GM23338 (cell line): ENCODE measurements around the gene PLCH2. TPM values are rescaled to one million over a fixed set of nuclear protein-coding genes. Genes with fewer than 3 reads are reported as not detected.
"Not testable (repeated sequence)": the region's sequence is repeated elsewhere in the genome, so short reads cannot be mapped to it uniquely, and the experiment has no call there.

Experiments used
- ATAC-seq: fragments of 200-7000 bp; cut with Tn5 transposase; 3 replicates; pipeline ENCODE4 v1.9.1; 2020
- DNase-seq: peaks from one replicate; pipeline ENCODE4 v3.0.0-alpha.2; 2015; ENCODE audit warnings: low spot score
- H2AFZ ChIP-seq: fragments of 200-600 bp; sonication (generic); 2 replicates; pipeline ENCODE4 v1.8.0; 2016; ENCODE audit warnings: antibody characterized with exemption, mild to moderate bottlenecking, moderate library complexity
- H3F3A ChIP-seq: fragments of 200-600 bp; sonication (generic); replicated peaks from 2 replicates; pipeline ENCODE4 v1.8.0; 2017; ENCODE audit warnings: antibody characterized with exemption, mixed run types, low read depth
- H3K27ac ChIP-seq: fragments of 200-600 bp; sonication (generic); 2 replicates; pipeline ENCODE4 v1.6.1; 2016; ENCODE audit warnings: low read depth
- H3K27me3 ChIP-seq: fragments of 200-600 bp; sonication (generic); 2 replicates; pipeline ENCODE4 v1.8.0; 2016; ENCODE audit warnings: mild to moderate bottlenecking, mixed run types, moderate library complexity; ENCODE audit not compliant: insufficient read depth
- H3K36me3 ChIP-seq: fragments of 200-600 bp; sonication (generic); 2 replicates; pipeline ENCODE4 v1.8.0; 2016; ENCODE audit warnings: mild to moderate bottlenecking; ENCODE audit not compliant: insufficient read depth
- H3K4me1 ChIP-seq: fragments of 200-600 bp; sonication (generic); 2 replicates; pipeline ENCODE4 v1.8.0; 2016; ENCODE audit warnings: mild to moderate bottlenecking, moderate library complexity; ENCODE audit not compliant: insufficient read depth
- H3K4me2 ChIP-seq: fragments of 200-600 bp; sonication (generic); 2 replicates; pipeline ENCODE4 v1.7.1; 2017; ENCODE audit warnings: mixed run types
- H3K4me3 ChIP-seq: fragments of 200-600 bp; sonication (generic); 2 replicates; pipeline ENCODE4 v1.6.1; 2016; ENCODE audit warnings: mixed run types
- H3K79me2 ChIP-seq: fragments of 200-600 bp; sonication (generic); replicated peaks from 2 replicates; pipeline ENCODE4 v1.8.0; 2017; ENCODE audit warnings: mild to moderate bottlenecking; ENCODE audit not compliant: insufficient read depth
- H3K9me2 ChIP-seq: fragments of 200-600 bp; sonication (generic); 2 replicates; pipeline ENCODE4 v1.8.0; 2017; ENCODE audit not compliant: insufficient read depth
- H4K20me1 ChIP-seq: fragments of 200-600 bp; sonication (generic); replicated peaks from 2 replicates; pipeline ENCODE4 v1.8.0; 2017; ENCODE audit warnings: mild to moderate bottlenecking; ENCODE audit not compliant: insufficient read depth
- H3K27ac Mint-ChIP-seq: 2 replicates; pipeline ENCODE4 v1.8.0; 2020; ENCODE audit warnings: inconsistent platforms, mild to moderate bottlenecking, moderate library complexity, mixed read lengths
- H3K27me3 Mint-ChIP-seq: 3 replicates; pipeline ENCODE4 v1.8.0; 2022; ENCODE audit warnings: low read depth, mild to moderate bottlenecking, moderate library complexity, mixed read lengths, inconsistent platforms; ENCODE audit not compliant: insufficient read depth, poor library complexity
- H3K36me3 Mint-ChIP-seq: 3 replicates; pipeline ENCODE4 v1.8.0; 2021; ENCODE audit warnings: low read depth, mild to moderate bottlenecking, inconsistent platforms, moderate library complexity, mixed read lengths
- H3K4me1 Mint-ChIP-seq: 3 replicates; pipeline ENCODE4 v1.8.0; 2020; ENCODE audit warnings: mild to moderate bottlenecking, inconsistent platforms, mixed read lengths
- H3K4me3 Mint-ChIP-seq: 3 replicates; pipeline ENCODE4 v1.8.0; 2021; ENCODE audit warnings: moderate library complexity, mild to moderate bottlenecking, inconsistent platforms, mixed read lengths
- H3K9me3 Mint-ChIP-seq: 3 replicates; pipeline ENCODE4 v1.8.0; 2020; ENCODE audit warnings: moderate library complexity, mild to moderate bottlenecking, inconsistent platforms, mixed read lengths
- EZH2 ChIP-seq: fragments of 200-600 bp; sonication (generic); IDR thresholded peaks from one replicate; pipeline ENCODE4 v1.8.0; 2017; ENCODE audit warnings: antibody characterized with exemption, mild to moderate bottlenecking, low read depth; ENCODE audit not compliant: unreplicated experiment
- EZH2phosphoT487 ChIP-seq: fragments of 200-600 bp; sonication (generic); IDR thresholded peaks from one replicate; pipeline ENCODE4 v1.8.1; 2018; ENCODE audit warnings: antibody characterized with exemption; ENCODE audit not compliant: unreplicated experiment
- ZNF331 ChIP-seq: fragments of 250-450 bp; sonication (Bioruptor Pico); IDR thresholded peaks from 2 replicates; pipeline ENCODE4 v1.5.0; 2020; ENCODE audit warnings: low read depth, mild to moderate bottlenecking, moderate library complexity
- polyA plus RNA-seq: library from polyadenylated mRNA; unstranded; fragments of >200 nt; fragmentation: Nextera tagmentation; extraction: Ambion mirVana; gene quantifications from 2 replicates; pipeline ENCODE4 v1.2.1, GENCODE V29; 2016
- total RNA-seq: library from RNA; depleted of rRNA; stranded (reverse); fragments of >200 nt; shearing (Covaris generic); gene quantifications from 2 replicates; pipeline ENCODE4 v1.2.3, GENCODE V29; 2014
- TF ChIP-seq, protein P1 (sequence below): fragments of 250-450 bp; sonication (Bioruptor Pico); IDR thresholded peaks from 2 replicates; pipeline ENCODE4 v1.5.0; 2020; ENCODE audit warnings: mild to moderate bottlenecking, moderate library complexity
- TF ChIP-seq, protein P2 (sequence below), 2 experiments: fragments of 200-600 bp in 1 of 2; sonication (generic) in 1 of 2; conservative IDR thresholded peaks; 2 replicates each; pipeline versions ENCODE4 v1.5.1 to v1.6.1; 2016 to 2017; ENCODE audit warnings: antibody characterized with exemption in 2 of 2, low read depth in 2 of 2, mild to moderate bottlenecking in 2 of 2, moderate library complexity in 1 of 2

The PLCH2 gene
- total and polyA plus RNA-seq, 2 experiments from 2014 or later, result 0.31 TPM; not detected in 1

- H3K9me2 ChIP-seq, result no peaks in the 10 kb centered on the region
- H3K4me1 ChIP-seq, result no peaks in the 10 kb centered on the region
- no peaks in the 10 kb centered on the region for H3K36me3 Mint-ChIP-seq
- no peak overlapping the region for H3K4me3 ChIP-seq
- H3K79me2 ChIP-seq, result no peaks in the 10 kb centered on the region
- no peaks in the 10 kb centered on the region for H3K4me1 Mint-ChIP-seq
- H3F3A ChIP-seq, result no peaks in the 10 kb centered on the region
- H2AFZ ChIP-seq, result no peak overlapping the region
- no peak overlapping the region for H3K27ac Mint-ChIP-seq
- ATAC-seq (no peak), DNase-seq (no peak)
- no peaks in the 10 kb centered on the region for H3K9me3 Mint-ChIP-seq
- no peak overlapping the region for H3K27ac ChIP-seq
- H3K4me3 Mint-ChIP-seq, result no peak overlapping the region
- TF ChIP-seq ZNF331 (CRISPR knock-in tag) (no peak), EZH2phosphoT487 (no peak), EZH2 (no peak)
- TF ChIP-seq, protein P1, sequence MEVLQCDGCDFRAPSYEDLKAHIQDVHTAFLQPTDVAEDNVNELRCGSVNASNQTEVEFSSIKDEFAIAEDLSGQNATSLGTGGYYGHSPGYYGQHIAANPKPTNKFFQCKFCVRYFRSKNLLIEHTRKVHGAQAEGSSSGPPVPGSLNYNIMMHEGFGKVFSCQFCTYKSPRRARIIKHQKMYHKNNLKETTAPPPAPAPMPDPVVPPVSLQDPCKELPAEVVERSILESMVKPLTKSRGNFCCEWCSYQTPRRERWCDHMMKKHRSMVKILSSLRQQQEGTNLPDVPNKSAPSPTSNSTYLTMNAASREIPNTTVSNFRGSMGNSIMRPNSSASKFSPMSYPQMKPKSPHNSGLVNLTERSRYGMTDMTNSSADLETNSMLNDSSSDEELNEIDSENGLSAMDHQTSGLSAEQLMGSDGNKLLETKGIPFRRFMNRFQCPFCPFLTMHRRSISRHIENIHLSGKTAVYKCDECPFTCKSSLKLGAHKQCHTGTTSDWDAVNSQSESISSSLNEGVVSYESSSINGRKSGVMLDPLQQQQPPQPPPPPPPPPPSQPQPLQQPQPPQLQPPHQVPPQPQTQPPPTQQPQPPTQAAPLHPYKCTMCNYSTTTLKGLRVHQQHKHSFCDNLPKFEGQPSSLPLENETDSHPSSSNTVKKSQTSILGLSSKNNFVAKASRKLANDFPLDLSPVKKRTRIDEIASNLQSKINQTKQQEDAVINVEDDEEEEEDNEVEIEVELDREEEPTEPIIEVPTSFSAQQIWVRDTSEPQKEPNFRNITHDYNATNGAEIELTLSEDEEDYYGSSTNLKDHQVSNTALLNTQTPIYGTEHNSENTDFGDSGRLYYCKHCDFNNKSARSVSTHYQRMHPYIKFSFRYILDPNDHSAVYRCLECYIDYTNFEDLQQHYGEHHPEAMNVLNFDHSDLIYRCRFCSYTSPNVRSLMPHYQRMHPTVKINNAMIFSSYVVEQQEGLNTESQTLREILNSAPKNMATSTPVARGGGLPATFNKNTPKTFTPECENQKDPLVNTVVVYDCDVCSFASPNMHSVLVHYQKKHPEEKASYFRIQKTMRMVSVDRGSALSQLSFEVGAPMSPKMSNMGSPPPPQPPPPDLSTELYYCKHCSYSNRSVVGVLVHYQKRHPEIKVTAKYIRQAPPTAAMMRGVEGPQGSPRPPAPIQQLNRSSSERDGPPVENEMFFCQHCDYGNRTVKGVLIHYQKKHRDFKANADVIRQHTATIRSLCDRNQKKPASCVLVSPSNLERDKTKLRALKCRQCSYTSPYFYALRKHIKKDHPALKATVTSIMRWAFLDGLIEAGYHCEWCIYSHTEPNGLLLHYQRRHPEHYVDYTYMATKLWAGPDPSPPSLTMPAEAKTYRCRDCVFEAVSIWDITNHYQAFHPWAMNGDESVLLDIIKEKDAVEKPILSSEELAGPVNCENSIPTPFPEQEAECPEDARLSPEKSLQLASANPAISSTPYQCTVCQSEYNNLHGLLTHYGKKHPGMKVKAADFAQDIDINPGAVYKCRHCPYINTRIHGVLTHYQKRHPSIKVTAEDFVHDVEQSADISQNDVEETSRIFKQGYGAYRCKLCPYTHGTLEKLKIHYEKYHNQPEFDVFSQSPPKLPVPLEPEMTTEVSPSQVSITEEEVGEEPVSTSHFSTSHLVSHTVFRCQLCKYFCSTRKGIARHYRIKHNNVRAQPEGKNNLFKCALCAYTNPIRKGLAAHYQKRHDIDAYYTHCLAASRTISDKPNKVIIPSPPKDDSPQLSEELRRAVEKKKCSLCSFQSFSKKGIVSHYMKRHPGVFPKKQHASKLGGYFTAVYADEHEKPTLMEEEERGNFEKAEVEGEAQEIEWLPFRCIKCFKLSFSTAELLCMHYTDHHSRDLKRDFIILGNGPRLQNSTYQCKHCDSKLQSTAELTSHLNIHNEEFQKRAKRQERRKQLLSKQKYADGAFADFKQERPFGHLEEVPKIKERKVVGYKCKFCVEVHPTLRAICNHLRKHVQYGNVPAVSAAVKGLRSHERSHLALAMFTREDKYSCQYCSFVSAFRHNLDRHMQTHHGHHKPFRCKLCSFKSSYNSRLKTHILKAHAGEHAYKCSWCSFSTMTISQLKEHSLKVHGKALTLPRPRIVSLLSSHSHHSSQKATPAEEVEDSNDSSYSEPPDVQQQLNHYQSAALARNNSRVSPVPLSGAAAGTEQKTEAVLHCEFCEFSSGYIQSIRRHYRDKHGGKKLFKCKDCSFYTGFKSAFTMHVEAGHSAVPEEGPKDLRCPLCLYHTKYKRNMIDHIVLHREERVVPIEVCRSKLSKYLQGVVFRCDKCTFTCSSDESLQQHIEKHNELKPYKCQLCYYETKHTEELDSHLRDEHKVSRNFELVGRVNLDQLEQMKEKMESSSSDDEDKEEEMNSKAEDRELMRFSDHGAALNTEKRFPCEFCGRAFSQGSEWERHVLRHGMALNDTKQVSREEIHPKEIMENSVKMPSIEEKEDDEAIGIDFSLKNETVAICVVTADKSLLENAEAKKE (CRISPR knock-in tag), result no peak
- TF ChIP-seq, protein P2, sequence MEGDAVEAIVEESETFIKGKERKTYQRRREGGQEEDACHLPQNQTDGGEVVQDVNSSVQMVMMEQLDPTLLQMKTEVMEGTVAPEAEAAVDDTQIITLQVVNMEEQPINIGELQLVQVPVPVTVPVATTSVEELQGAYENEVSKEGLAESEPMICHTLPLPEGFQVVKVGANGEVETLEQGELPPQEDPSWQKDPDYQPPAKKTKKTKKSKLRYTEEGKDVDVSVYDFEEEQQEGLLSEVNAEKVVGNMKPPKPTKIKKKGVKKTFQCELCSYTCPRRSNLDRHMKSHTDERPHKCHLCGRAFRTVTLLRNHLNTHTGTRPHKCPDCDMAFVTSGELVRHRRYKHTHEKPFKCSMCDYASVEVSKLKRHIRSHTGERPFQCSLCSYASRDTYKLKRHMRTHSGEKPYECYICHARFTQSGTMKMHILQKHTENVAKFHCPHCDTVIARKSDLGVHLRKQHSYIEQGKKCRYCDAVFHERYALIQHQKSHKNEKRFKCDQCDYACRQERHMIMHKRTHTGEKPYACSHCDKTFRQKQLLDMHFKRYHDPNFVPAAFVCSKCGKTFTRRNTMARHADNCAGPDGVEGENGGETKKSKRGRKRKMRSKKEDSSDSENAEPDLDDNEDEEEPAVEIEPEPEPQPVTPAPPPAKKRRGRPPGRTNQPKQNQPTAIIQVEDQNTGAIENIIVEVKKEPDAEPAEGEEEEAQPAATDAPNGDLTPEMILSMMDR (conservative IDR thresholded peaks at IDR 0.05; ENCODE audit: low read depth in 2 of 2), result no peak
- H3K27me3 ChIP-seq, result peaks cover 17% of the 10 kb centered on the region
- peaks cover 6% of the 10 kb centered on the region for H3K27me3 Mint-ChIP-seq
- no peaks in the 10 kb centered on the region for H4K20me1 ChIP-seq
- no peaks in the 10 kb centered on the region for H3K36me3 ChIP-seq
- no peak overlapping the region for H3K4me2 ChIP-seq
These were observed 36.7 kb upstream of the PLCH2 start for GRCh38 chr1:2439369-2439768.

DNA sequence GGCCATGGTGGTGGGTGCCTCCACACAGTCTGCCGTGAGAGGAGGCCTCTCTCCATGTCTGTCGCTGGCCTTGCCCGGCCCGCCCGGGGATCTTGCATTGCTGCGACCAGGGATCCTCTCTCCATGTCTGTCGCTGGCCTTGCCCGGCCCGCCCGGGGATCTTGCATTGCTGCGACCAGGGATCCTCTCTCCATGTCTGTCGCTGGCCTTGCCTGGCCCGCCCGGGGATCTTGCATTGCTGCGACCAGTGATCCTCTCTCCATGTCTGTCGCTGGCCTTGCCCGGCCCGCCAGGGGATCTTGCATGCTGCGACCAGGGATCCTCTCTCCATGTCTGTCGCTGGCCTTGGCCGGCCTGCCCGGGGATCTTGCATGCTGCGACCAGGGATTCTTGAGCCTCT, 35.7 kb upstream of the PLCH2 start:
- H3K27me3 Mint-ChIP-seq, ATAC-seq, H3K4me3 ChIP-seq: not testable (repeated sequence)

More for the DNA sequence above, 35.7 kb upstream of the PLCH2 start:
- not testable (repeated sequence) for H2AFZ ChIP-seq, H3K27ac Mint-ChIP-seq, H4K20me1 ChIP-seq, H3K27ac ChIP-seq, H3K4me1 Mint-ChIP-seq, H3K9me3 Mint-ChIP-seq, H3K36me3 ChIP-seq, H3K9me2 ChIP-seq, H3K36me3 Mint-ChIP-seq, H3K4me2 ChIP-seq, H3K79me2 ChIP-seq, H3F3A ChIP-seq, DNase-seq, H3K4me3 Mint-ChIP-seq, H3K4me1 ChIP-seq
- peaks cover 19% of the 10 kb centered on the region for H3K27me3 ChIP-seq
